GM13977 (cell line): ENCODE data around the gene PANK4.

Experiments used
- DNase-seq: peaks from one replicate; pipeline ENCODE4 v3.0.0; 2012; ENCODE audit warnings: low spot score
- in situ Hi-C: fragments of 300-500 bp; cut with MboI; formaldehyde crosslinking; loops from one replicate; pipeline ENCODE4 v1.12.0; 2022; ENCODE audit warnings: low sequenced_read_pairs, low pct_unique_long_range_greater_than_20kb, mixed read lengths, inconsistent platforms; ENCODE audit not compliant: unreplicated experiment
- TF ChIP-seq, protein P1 (sequence below): IDR thresholded peaks from 2 replicates; pipeline ENCODE4 v1.5.1; 2012; ENCODE audit warnings: mild to moderate bottlenecking, control low read depth; ENCODE audit not compliant: insufficient read depth; ENCODE audit errors: extremely low read depth, missing control alignments

The PANK4 gene

DNA sequence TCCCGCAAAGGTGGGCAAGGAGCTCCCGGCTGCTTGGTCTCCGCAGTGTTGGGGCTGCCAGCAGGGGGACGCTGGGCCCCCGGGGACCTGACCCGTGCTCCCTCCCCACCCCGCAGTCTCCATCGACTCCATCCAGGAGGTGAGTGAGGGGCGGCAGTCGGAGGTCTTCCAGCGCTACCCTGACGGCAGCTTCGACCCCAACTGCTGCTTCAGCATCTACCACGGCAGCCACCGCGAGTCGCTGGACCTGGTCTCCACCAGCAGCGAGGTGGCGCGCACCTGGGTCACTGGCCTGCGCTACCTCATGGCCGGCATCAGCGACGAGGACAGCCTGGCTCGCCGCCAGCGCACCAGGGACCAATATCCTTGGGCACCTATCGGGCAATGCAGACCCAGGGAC is 46.8 kb downstream of the PANK4 start:
- TF ChIP-seq, protein P1, sequence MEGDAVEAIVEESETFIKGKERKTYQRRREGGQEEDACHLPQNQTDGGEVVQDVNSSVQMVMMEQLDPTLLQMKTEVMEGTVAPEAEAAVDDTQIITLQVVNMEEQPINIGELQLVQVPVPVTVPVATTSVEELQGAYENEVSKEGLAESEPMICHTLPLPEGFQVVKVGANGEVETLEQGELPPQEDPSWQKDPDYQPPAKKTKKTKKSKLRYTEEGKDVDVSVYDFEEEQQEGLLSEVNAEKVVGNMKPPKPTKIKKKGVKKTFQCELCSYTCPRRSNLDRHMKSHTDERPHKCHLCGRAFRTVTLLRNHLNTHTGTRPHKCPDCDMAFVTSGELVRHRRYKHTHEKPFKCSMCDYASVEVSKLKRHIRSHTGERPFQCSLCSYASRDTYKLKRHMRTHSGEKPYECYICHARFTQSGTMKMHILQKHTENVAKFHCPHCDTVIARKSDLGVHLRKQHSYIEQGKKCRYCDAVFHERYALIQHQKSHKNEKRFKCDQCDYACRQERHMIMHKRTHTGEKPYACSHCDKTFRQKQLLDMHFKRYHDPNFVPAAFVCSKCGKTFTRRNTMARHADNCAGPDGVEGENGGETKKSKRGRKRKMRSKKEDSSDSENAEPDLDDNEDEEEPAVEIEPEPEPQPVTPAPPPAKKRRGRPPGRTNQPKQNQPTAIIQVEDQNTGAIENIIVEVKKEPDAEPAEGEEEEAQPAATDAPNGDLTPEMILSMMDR, result no peak
- in situ Hi-C loops, result no loop called here
- DNase-seq, result no peak

DNA sequence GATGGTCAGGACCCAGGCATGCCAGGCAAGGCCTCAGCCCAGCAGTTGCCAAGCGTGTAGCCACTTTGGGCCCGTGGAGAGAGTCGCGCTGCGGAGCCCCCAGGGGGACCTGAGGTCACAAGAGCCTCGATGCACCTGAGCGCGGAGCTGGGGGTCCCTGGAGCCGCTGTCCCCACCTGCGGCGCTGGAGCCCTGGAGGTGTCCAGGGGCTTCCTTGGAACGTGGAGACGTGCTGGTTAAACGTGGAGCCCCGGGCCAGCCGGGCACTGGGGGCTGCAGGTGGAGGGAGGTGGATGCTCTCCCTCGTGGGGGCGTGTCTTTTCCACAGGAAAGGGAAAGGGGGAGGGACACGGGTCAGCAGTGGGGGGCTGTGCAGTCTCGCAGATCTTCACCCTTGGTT is 47.2 kb downstream of the PANK4 start:
- in situ Hi-C loops, result no loop called here
- DNase-seq, result no peak
- TF ChIP-seq, protein P1, result no peak

DNA sequence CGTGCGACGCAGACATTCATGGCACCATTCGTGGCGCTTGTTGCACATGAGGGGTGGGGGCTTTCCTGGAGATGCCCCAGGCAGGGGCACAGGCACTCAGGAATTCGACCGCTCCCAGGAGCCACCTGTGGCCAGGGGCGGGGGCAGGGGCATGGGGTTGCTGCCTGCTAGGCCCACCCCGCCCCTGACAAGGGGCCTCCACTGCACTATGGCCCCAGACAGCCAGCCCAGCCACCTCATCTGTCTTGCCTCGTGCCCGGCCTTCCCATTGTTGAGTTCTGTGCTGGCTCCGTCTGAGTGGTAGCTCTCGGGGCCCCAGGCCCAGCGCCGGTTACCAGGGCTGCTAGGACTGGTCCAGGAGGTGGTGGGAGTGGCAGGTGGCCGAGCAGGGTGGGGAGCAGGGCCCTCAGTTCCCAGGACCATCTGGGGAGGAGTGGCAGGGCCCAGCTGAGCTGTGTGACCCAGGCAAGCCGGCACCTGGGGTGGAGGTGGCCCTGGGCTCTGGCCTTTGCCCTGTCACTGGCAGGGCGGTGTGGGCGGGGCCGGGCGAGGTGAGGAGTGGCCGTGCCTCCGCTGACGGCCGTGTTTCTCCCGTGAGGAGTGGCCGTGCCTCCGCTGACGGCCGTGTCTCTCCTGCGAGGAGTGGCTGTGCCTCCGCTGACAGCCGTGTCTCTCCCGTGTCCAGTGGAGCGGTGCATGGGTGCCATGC is 48.5 kb downstream of the PANK4 start:
- TF ChIP-seq, protein P1, result no peak
- DNase-seq, result no peak
- in situ Hi-C loops, result no loop called here

DNA sequence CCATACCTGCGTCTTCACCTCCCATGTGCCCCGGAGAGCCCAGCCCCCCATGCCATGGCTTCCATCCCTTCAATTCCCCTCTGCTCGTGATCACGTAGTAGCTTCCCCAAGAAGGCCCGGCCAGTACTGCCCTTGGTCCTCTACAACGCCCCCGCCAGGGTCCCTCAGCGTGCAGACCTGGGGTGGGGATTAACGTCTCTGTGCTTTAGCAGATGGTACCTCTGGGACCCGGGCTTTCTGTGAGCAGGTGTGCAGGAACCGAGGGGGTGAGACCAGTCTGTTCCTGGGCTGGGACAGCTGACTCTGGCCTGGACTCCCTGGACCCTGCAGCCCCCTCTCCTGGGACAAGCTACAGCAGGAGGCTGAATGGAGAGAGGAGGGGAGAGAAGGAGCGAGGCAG is 49.1 kb downstream of the PANK4 start:
- TF ChIP-seq, protein P1, result no peak
- in situ Hi-C loops, result no loop called here
- DNase-seq, result no peak

DNA sequence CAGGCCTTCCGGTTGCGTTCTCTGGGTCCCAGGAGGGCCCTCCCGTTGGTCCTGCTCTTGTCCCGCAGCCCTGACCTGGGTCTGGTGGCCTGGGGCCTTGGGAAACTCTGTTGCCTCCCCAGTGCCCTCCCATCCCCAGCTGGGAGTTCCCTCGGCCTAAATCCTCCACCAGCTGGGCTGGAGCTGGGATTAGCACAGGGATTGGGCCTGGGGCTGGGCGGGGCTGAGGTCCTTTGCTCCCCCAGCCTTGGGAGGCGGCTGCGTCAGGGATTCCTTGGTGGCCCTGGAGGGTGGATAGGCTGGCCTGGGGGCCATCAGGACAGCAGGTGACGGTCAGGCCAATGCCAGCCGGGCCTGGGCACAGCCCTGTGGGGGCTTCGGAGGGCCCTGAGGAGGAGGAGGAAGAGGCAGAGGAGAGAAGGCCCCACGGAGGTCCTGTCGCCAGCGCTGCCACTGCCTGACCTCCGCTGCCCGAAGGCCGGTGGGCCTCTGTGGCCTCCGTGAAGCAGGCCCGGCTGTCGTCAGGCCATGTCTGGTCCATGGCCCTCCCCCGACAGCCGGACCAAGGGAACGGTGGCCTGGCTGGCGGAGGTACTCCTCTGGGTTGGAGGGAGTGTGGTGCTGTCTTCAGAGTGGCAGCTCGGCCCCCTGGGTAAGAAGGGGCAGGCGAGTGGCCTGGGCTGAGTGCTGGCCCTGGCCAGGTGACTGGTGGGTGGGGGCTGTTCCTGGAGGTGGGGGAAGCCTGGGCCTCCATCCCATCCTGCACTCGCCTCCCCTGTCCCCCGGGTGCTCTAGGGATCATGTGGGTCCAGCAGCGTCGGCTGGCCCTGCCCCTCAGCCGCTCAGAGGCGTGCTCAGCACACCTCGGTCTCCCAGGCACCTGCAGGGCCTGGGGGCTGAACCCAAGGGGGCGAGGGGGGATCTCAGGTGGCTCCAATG is 50.1 kb downstream of the PANK4 start, which contains the start of gene PLCH2:
TSS of gene PLCH2 (plus strand) at position 229 of the 939 bp plus-strand sequence. CDS start at position 529, 300 bp downstream.
- in situ Hi-C loops, result no loop called here
- no peak for DNase-seq
- TF ChIP-seq, protein P1, result no peak

DNA sequence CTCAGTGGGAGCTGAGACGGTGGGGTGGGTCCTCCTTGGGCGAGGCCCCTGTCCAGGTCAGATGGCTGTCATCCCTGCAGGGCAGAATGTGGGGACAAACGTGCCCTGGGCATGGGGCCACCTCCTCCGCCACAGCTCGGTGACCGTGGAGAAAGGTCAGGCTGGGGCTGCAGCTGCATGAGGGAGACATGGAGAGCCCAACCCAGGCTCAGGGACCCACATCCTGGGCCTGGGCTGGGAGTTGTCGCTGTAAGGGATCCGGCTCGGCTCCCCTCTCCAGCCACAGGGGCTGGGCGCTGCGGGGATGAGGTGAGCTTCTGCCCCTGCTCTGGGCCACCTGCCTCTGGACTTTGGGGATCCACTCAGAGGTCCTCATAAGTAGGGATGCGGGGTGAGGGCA is 50.8 kb downstream of the PANK4 start:
- DNase-seq, result no peak
- in situ Hi-C loops, result no loop called here

More for the DNA sequence above, 50.8 kb downstream of the PANK4 start:
- TF ChIP-seq, protein P1, result no peak
